GM19099 (cell line): ENCODE data around the gene RAMACL.

Experiments
- POLR2A ChIP-seq: IDR thresholded peaks from 3 replicates; pipeline ENCODE4 v1.6.1; 2011; ENCODE audit warnings: low read depth; ENCODE audit not compliant: insufficient read length; ENCODE audit errors: extremely low read depth

RAMACL gene

DNA sequence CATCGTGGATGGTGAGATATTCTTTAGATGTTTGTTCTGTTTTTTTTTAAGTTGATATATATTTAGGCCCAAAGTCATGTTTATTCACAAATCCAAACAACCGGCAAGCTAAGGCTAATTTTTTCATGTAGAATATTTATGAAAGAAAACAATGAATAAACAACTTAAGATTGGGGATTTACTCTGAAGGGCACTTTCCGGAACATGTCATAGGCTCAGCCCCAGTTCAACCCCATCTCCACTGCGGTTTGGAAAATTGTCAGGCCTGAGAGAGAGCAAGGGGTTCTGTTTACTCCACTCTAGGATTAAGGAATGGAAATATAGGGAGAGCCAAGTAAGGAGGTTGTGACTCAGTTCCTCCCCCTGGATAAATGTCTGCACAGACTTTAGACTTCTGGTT, 22.3 kb upstream of the RAMACL start:
- TF ChIP-seq POLR2A, result no peak

DNA sequence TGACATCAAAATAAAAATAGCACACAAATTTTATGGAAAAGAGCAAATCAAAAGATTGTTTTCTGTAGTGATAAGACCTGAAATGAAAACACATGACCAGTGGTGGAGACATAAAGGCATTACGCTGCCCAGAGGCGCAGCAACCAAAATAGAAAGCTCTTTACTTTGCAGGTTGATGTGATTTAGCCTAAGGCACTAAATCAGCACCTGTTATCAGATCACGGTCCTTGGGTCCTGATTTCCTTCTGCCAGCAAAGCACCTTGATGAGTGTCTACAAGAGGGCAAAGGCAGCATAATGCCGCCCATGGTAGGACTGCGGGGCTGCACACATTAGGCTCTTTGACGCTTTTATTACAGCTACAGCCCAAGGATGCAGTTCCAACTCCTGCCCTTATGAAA, 19.3 kb upstream of the RAMACL start:
- TF ChIP-seq POLR2A, result no peak

DNA sequence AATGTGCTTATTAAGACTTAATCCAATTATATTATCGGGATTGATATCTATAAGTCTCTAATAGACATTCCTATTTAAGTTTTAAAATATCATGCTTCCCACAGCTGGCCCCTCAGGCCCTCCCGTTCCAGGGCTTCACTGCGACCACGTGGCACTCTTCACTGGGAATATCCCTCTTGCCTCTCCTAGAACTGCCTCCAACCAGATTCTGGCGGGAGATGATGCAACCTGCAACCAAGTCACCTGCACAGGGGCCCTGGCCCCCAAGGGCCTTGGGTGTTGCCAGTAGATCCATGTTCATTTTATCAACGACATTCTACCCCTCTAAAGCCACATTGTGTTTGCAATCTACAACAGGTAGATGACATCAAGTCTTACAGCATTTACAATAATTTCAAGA, 18.4 kb upstream of the RAMACL start:
- no peak for TF ChIP-seq POLR2A

DNA sequence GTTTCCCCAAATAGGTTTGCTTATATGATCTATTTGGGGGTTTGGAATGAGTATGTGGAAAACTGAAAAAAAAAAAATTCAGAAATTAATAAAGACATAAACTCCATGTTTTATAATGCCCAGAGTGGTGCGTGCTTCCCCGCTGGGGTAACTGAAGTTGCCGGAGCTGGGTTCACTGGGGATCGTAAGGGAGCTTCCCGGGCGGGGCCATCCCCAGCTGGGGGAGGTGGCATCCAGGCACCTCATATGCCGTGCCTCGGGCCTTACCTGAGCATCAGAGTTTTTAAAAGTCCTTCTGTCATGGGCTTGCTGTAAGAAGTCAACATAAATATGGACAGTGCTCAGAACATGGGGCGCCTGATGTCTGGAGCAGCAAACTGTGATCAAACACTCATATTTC, 17.9 kb upstream of the RAMACL start:
- TF ChIP-seq POLR2A, result no peak

DNA sequence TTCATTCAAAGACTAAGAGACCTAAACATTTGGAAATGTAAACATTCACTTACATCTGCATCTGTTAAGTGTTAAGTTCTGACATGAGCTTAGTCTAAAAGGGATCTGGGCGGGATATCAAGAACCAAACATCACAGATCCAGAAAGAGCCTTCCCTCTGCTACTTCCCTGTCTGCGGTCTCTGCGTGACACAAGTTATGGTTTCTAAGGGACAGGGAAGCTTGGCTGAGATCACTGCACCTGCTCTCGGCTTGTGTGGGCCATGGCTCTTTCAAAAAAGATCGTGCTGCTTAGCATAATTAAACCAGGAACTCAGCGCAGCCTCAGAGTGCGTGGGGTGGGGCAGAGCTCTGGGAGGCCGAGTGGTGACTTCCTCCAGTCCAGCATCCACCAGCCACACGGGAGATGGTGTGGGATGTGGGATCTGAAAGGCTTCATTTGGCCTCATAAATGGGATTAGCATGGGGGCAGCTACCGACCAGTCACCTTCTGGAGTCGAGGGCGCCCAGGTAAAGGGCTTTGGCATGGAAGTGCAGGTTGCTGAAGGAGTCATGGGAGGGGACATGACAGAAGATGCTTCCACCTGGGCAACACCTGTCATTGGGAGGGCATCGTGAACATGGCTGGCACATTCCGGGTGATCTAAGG, 16.7 kb upstream of the RAMACL start:
- TF ChIP-seq POLR2A, result no peak

DNA sequence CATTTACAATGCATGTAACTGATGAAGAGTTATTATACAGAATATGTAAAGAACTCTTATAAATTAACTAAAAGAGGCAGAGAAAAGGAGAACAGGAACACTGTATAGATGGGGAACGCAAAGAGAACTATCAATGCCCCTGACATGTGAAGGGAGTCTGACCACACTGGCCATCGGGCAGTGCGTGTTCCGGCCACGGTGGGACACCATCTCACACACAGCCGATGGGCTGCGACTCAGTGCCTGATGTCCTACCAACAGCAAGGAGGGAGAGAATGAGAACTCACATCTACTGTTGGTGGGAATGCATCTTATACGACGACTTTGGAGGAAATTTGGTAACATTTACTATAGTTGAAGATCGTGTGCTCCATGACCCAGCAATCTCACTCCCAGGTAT, 15.5 kb upstream of the RAMACL start:
- TF ChIP-seq POLR2A, result no peak

DNA sequence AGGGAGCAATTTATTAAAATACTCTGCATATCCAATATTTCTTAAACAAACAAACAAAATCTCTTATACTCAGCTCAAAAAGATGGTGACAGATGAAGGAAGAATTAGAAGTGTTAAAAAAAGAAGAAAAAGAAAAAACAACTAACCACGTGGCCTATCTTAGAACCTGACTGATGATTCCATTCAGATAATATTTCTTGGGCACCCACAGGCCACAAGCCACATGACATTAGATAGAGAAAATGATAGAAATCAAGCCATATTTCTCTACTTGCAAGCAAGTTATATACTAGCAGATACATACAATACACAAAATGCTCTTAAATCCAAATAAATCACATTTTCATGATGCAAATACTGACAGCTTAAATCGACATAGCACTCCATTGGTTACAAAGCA, 14.5 kb upstream of the RAMACL start:
- TF ChIP-seq POLR2A, result no peak

DNA sequence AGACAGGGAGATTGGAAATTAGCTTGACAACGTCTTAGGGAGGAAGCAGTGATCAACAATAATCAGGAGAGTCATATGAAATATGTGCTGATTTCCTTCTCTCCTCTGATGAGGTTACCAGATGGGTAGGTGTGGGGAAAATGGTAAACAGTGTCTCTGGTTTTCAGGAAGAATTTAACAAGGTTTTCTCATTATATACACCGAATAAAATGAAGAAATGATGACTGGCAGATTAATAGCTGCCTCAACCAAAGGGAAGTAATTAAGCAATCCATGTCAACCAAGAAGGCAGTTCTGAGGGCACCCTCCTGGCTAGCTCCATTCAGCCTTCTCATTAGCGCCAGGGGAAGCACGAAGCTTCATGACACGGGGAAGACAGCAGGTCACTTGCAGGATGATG, 12.7 kb upstream of the RAMACL start:
- no peak for TF ChIP-seq POLR2A

DNA sequence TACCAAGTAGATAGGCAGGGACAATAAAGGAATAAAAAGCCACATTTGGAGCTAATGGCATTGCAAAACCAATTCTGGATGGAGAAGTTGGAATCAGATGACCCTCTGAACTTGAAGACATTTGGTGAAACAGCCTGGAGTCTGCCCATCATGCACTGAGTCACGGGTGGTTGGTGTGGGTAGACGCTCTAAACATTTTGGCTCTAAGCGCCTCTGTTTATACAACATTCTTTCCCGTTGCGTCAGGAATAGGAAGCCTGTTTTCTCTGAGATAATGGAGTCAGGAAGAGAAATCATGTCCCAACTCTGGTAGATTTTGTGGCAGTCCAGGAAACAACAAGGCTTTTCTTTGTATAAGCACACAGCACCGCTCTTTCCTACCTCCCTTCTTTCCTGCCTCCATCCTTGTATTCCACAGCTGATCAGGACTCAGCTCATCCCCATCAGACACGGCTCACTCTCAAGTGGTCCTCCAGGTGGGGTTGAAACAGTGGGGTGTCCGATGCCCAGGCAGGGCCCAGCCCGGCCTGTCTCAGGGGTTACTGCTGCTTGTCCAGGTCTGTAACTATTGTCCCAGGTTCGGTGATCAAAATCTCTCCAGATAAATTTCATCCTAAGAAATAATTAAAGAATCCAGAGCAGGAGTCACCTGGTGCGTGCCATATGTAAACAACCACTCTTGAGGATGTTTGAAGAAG, 12.1 kb upstream of the RAMACL start:
- no peak for TF ChIP-seq POLR2A

DNA sequence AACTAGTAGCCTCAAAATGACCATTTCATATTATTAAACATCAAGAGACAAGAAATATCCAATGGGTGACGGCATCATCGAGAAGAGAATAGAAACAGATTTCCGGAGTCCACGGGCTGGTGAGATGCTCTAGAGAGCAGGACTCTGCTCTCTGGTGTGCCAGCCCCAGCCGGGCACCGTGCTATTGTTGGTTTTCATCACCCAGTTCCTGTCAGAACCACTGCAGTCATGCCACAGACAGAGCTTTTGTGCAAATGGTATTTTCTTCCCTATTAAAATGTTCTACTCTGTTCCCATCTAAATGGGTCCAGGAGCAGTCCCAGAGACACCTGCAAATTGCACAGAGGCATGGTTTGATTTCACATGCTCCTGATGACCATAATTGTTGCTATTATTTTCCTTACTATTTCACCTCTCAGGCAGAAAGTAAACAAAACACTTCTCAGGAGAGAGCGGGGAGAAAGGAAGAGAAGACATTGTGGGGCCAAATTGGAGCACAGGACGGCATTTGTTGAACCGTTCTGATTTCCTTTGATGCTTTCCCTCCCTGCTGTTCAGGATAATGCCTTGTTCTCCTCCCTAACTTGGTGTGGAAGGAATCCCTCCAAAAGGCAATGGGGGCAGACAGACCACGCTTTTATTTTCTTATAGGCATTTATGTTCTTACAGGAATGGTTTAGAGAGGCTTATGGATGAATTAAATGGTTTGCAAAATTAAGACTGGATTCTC, 11.4 kb upstream of the RAMACL start:
- TF ChIP-seq POLR2A, result no peak

DNA sequence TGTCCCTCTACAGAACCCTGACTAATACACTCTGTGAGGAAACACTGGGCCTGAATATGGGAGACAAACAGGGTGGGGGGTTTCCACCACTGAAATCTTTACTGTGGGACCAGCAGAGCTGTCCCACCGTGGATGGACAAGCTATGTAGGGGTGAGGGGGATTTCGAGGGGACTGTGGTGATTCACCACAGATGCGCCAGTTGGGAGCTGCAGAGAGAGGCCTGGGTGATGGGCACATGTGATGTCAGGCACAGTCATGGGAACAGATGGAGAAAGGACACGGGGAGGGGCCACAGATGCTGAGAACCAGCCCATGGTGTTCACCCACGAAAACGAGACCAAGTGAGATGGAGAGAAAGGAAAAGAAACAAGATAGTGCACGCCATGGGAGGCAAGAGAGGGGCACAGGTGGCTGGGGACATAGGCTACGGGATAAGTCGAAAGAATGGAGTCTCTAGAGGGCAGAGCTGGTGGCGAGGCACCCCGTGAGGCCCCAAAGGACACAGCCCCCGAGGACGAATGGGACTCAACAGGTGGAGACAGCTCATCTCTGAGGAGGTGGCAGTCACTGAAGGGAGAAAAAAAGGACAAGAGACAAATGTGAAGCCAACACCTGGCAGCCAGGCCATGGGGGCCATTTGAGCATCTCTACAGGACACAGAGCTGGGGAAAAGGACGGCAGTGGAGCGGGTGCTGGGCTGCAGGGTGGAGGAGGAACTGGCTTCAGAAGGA, 10.5 kb upstream of the RAMACL start:
- TF ChIP-seq POLR2A, result no peak

DNA sequence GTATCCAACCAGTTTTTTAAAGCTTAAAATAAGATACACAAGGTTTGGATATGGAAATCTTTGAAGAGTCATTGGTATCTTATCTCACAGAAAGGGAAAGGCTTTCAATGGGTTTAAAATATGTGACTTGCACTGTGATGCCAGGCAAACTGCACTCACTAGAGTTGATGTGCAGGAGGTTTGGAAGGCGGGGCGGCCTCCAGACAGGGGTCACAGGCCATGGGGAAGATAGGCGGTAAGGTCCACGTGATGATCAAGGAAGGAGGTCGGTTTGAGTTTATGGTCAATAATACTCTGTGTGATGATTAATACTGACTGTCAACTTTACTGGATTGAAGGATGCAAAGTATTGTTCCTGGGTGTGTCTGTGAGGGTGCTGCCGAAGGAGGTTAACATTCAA, 9.5 kb upstream of the RAMACL start:
- TF ChIP-seq POLR2A, result no peak

DNA sequence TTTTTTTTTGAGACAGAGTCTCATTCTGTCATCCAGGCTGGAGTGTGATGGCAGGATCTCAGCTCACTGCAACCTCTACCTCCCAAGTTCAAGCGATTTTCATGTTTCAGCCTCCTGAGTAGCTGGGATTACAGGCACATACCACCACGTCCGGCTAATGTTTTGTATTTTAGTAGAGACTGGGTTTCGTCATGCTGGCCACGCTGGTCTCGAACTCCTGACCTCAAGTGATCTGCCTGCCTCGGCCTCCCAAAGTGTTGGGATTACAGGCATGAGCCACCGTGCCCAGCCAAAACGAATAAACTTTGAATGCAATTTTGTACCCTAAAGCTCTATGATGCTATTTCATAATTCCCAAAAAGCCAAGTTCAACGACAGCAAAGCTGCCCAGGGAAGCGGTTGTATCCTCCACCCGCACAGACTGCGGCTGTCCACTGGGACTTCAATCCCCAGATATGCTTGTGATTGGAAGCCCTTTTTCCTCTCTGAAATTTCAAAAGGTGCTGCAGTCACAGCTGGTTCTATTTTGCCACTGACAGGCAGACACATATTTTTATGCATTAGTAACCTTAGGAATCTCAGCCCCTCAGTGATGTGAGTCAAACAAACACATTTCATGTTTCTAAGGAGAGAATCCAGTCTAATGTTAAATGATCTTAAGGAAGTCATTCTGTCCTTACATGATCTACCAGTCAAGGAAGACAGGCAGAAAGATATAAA, 8.7 kb upstream of the RAMACL start:
- TF ChIP-seq POLR2A, result no peak

DNA sequence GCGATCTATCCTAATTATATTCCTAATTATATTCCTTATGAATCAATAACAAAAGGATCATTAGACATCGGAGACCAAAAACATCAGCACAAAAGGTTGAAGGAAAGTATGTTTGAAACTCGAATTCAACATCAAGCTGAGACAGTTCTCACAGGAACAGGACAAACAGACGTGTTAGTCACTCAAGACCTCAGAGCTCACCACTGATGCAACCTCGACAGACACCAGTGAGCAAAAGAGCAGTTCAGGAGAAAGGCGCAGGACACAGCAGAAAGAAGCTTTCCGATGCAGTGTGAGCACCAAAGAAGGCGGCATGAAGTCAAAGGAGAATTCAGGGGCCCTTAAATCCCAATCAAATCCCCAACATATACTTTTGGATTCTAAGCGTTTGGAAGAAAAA, 6.3 kb upstream of the RAMACL start:
- TF ChIP-seq POLR2A, result no peak

DNA sequence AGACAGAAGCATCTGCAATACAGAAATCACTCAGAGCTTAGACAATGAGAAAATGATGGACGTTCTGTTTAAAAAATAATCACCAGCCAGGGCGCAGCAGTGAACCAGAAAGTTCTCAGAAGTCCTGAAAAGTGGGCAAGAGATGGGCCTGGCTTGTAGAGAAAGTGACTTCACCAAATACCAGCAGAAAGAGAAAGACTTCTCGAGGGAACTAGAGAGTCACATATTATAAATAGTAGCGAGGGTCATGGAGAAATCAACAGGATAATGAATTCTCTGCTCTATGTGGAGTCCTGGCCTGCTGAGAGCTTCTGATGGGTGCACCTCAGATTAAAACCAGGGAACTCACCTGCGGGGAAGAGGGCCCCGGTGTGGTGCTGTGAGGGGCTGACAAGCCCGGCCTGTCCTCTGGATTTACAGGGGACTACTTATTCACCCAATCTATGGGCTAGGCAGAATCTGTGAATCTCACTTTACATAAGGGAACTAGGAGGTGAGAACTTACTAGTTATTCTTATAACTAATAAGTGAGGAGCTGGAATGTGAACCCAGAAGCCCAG, 5.6 kb upstream of the RAMACL start:
- TF ChIP-seq POLR2A, result no peak

DNA sequence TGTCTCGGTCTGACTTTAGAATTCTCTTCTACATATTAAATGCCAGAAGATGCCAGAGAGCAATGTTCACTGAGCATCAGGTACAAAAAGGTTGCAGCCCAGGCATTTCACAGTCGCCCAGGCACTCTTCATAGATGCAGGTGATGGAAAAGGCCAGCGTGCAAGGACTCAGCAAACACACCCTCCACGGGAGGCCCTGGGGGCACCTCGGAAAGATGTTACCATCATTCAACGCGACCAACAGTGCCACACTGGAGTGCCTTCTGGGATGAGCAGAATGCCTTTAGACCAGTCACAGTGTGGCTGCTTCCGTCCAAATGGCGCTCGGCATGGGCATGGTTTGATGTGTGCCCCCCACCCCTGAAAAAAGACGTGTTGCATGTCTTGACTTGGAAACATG, 4.5 kb upstream of the RAMACL start:
- TF ChIP-seq POLR2A, result no peak
